ENCODE data around the gene ACTN4.

ACTN4 gene

DNA sequence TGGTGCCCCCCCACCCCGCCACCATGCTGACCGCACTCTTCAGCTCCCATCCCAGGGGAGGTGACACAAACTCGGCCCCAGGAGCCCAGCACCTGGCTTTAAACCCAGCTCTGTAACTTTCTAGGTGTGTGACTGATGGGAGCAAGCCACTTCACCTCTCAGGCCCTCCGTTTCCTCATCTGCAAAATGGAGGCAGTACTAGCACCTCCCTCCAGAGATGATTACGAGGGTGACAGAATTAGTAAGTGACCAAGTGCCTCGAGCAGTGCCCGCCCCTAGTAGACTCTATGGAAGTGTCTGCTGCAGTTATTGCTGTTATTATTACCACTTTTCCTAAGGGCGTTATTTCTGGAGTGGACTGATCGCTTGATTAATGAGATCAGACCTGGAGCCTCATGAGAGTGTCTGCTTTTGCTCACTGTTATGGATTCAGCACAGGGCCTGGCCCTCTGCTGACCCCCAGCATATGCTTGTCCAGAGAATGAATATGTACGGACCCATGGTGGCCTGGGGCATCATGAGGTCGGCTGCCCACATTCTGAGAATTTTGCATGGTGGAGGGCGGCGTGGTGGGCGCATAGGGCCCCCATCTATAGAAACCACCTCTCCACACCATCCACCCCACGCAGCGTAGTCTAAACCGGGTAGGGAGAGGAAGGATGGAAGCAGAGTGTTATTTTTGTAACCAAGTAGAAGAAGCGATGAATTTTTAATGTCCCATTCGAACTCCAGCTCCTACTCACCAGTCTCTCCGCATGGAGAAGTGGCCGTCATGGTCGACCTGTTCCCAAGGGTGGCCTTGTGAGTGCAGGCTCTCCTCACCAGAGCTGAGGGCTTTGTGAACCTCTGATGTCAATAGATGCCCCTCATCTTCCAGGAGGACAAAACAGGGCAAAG lies 48.6 kb downstream of the ACTN4 start:
- no peak for DNase-seq

DNA sequence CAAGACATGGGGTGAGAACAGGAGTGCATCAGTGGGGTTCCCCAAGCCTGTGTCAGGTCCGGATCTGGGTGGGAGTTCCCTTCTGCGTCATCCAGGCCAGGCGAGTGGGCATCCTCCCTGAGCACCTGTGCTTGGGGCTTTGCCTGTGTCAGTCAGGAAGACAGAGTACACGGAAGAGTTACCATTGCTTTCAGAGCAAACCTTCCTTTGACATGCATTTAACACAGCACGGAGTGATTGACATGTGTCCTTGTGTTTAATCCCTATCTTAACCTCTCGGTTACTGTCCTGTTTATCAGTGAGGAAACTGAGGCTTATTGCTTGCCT lies 49.2 kb downstream of the ACTN4 start:
- no peak for DNase-seq

DNA sequence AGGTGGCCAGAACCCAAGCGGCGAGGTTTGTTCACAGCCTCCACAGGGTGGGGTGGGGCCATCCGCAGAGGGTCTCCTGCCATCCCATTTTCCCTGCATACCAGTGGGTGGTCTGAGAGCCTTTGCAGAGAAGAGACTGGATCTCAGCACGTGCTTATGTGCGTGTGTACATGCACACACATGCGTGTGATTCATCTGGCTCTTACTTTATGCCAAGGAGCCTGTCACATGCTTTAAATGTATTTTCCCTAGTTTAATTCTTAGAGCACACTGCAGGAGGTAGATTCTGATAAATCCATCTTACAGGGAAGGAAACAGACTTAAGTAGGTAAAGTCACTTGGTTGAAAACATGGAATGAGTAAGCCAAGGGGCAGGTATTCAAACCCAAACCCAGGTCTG lies 49.7 kb downstream of the ACTN4 start:
- DNase-seq: no peak

DNA sequence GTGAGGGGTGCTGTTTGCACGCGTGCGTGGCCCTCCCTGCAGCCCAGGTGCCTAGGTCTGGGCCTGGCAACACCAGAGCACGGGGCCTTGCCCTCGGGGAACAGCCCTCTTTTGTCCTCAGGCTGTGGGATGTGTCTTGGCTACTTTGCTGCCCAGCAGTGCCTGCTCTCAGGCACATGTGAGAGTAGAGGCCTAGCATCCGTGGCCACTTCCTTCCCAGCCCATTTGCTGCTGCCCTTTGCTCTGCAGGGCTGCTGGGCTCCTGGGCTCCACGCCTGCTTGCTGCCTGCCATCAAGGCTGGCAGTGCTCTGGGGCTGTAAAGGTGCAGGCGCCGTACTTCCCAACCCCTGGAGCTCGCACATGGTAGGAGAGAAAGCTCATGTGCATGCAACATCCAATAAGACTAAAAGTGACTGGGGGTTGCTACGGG lies 50.2 kb downstream of the ACTN4 start:
- no peak for DNase-seq

DNA sequence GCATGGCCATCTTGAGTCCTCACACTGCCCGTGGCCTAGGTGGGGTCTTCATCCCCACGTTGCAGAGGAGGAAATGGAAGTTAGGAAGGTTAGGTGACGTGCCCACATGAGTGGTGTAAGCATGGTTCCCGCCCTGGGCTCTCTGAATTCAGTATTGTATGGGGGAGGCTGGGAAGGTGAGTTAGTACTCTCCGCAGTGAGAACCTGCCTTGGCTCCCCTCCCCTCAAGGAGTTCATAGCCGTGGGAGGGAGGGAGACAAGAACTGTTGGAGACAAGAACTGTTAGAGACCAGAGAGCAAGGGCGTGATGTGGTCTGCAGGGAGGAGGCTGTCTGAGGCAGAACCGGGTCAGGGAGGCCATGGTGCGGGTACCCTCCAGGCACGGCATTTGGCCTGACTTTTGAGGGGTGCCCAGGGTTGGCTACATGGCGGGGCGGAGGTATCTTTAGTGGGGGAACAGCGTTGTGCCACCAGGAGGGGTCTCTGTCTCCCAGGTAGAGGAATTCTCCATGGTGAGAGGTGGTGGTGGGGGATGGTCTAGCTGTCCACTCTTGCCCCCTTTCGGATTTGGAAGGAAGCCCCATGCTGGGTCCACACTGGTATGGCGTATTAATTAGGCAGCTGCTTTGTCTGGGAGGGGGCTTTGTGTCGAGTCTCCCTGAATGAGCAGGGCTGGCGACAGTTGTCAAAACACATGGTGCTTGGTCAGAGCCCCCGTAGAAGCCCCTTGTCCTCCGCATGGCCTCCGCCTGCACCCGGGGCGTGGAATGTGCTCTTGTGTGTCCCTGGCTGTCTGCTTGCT lies 51.0 kb downstream of the ACTN4 start:
- DNase-seq: no peak

DNA sequence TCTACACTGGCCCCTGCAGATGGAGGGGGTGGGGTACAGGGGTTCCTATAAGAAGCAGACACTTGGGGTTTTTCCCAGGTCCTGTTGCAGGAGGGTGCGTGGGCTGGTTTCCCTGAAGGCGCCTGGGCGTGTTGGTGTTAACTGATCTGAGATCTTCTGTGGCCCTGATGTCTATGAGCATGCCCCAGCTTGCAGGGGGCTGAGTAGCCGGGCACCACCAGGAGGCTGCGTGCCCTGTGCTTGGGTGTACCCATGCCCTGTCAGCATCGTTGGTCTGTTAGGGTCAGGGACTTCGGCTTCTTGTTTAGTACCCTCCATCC lies 51.5 kb downstream of the ACTN4 start:
- DNase-seq: no peak

DNA sequence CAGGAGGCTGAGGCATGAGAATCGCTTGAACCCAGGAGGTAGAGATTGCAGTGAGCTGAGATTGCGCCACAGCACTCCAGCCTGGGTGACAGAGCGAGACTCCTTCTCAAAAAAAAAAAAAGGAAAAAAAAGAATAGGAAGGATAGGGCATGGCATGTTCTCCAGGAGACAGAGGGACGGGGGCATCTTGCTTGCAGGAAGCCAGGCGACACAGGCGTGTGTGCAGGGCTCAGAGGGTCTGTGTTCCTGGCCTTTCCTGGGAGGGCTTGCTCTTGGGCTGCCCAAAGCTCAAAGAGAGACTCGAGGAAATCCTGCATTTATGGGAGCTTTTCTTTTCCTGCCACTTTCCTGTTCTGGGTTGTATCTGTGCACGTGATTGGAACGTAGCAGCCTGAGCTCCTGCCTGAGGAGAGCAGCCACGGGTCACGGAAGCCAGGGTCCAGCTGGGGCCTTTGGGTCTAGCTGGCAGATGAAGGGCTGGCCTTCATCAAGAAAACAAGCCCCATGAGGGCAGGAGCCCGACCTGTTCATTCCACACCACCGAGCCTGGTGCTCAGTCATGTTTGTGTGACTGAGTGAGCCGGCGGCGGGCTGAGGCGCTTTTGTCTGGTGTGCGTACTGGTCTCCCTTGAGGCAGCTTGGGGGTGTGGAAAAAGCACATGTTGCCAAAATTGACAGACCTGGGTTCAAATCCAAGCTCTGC lies 52.3 kb downstream of the ACTN4 start:
- DNase-seq: no peak

DNA sequence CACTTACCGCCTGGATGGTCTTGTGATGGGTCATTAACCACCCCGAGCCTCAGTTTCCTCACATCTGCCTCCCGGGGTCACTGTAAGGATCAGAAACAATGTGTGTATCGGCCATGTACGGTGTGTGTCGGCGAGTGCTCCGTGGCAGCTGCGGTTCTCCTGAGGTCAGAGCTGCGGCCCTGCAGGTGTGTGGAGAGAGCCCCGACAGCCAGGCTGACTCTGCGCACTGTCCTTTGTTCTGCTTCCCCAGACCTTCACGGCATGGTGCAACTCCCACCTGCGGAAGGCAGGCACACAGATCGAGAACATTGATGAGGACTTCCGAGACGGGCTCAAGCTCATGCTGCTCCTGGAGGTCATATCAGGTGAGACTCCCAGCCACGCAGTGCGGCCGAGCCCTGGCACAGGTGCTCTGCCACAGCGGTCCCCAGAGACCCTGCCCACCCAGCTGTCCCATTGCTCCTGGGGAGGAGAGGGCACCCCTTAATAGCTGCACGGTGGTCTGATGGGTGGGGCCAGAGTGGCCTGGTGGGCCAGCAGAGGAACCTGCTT lies 53.0 kb downstream of the ACTN4 start:
- no peak for DNase-seq

DNA sequence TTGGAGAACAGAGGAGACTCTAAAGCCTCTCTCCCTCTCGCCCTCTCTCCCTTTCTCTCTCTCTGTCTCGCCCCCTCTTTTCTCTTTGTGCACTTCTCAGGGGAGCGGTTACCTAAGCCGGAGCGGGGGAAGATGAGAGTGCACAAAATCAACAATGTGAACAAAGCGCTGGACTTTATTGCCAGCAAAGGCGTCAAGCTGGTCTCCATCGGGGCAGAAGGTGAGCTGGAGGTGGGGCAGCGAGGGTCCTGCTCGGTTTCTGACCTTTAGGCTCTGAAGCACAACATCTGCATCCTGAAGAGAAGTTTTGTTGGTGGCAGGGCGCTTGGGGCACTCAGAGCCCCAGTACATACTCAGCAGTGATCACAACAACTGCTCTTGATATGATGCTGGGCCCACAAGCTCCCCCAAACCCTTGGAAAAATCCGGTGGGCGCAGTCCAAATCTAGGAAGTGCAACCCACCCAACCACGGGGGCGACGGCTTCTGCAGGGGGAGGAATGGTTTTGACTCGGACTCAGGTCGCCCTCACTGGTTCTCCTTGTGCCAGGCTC lies 53.5 kb downstream of the ACTN4 start:
- no peak for DNase-seq

DNA sequence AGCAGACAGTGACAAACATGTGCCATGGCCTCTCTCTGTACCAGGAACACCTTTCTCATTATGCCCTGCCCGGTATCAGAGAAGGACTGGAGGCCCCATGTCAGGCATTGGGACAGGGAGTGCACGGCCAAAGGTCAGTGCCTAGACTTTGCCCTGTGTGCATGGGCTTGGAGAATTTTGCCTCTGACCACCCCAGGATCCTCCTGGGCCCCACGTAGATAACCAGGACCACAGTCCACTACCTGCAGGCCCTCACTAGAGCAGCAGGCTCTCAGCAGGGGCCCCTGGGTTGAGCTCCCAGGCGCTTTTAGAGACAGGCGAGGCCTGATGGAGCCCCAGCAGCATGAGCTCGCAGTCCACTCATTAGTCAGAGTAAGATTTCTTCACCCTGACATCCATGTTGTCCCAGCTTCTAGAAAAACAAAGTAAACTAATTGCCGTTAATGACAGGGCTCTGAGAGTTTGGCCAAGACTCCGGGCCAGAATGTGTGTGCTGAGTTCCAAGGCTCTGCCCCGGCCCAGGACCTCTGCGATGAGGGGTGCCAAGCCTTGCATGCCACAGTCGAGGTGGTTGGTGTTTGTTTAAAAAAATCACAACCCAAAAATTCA lies 54.1 kb downstream of the ACTN4 start:
- DNase-seq: no peak

DNA sequence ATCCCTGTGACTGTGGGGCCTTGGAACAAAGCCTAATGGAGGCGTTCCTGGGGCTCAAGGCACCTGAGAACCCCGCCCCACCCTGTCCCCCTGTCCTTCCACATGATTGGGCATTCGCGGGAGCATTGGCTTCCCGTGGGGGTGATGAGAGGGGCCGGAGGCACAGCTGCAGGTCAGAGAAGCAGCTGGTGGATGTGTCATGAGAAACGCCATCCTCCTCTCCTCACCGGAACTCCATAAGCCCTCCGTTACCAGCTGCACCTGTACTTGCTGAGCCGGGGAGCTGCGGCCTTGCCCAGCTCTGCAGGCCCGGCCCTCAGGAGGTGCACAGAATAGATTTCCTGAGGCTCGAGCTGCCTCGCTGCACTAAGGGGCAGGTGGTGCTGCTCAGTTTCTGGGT lies 54.8 kb downstream of the ACTN4 start:
- no peak for DNase-seq

DNA sequence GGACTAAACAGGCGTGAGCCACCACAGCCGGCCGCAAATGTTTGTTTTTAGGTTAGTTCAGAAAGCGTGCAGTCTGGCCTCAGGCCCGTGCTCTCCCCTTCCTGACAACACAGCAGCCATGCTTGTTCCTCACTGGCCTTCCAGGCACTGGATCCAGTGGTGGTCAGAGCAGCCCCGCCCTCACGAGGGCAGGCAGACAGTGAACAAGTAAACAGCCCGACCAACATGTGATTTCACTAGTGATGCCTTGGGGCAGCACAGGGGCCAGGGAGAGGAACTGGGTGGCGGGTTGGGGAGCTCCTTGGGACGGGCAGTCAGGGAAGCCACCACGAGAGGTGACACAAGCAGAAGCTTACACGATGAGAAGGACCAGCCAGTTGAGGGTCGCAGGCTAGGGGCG lies 56.1 kb downstream of the ACTN4 start:
- no peak for DNase-seq

DNA sequence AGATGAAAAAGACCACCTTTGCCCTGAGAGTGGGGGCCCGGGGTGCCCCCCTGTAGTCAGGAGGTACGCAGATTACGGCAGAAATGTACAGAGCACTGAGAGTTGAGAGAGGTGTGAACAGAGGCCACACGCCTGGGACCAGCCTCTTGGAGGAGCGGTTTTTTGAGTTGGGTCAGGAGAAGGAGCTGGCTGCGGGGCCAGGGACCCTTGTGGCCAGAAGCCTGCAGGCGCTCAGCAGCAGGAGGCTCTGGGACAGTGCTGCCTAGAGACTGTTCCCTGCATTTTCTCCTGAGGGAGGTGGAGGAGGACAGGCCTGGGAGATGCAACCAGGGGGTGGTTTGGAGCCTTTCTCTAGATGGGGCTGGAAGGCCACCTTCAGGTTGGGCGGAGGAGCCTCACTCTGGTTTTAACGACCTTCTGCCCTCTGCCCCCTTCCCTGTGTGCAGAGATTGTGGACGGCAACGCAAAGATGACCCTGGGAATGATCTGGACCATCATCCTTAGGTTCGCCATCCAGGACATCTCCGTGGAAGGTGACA lies 57.1 kb downstream of the ACTN4 start:
- DNase-seq: no peak

DNA sequence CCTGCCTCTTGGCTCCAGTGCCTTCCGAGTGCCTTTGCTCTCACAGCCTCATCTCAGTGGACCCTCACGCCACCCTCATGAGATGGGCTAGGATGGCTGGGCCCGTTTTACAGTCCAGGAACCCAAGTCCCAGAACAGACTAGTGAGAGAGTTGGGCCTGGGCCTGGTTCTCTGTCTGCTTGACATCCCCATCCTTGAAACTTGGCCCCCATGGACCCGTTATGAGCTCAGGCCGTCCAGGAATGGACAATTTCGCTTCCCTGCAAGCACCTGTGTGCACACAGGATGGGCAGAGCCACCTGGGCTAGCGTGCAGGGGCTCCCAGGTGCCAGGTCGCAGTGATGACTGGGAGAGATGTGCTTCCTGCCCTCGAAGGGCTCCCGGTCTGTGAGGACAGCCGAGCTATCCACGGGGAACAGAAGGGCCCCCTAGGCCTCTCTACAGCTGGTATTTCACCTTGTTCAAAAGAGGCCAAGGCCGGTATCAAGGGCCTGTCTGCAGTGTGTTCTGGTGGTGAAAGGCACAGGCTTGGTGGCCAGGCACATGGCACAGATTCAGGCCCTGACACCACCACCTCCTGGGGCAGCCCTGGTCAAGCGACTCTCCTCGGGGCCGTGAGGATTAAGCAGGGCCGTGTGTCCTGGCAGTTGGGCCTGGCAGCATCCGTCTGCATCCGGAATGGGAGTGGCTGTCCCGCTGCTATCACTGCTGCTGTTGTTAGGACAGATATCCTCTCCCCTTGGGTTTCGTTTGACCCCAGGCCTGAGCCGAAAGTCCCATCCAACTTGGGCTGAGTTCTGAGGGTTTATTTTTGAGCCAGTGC lies 58.0 kb downstream of the ACTN4 start:
- no peak for DNase-seq

DNA sequence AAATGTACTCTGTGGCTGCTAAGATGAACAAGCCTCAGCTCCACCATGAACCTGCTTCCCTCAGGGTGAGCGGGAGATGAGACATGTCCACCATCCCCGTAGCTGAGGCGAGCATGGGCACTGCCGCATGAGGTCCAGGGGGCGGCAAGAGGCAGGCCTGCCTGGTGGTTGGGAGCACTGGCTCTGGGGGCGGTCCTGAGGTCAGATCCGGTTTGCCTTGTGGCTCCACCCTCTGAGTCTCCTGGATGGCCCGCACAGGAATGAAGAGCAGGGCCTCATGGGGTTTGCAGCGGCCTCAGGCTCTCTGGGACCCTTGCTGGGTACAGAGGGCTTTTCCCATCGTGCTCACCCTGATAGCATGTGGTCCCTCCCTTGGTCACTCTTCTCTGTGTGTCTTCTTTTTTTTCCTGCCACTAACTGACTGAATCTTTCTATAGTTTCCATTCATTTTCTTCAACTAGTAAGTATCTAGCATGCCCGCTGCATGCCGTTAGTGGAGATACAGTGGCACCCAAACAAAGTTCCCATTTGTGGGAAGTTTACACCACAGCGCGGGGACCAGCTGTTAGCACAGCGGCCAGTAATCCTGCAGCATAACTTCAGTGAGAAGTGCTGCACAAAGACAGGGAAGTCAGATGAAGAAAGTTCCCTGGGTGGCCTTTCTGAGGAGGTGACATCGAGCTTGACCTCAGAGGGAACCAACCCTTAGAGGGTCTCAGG lies 59.5 kb downstream of the ACTN4 start:
- DNase-seq: no peak

DNA sequence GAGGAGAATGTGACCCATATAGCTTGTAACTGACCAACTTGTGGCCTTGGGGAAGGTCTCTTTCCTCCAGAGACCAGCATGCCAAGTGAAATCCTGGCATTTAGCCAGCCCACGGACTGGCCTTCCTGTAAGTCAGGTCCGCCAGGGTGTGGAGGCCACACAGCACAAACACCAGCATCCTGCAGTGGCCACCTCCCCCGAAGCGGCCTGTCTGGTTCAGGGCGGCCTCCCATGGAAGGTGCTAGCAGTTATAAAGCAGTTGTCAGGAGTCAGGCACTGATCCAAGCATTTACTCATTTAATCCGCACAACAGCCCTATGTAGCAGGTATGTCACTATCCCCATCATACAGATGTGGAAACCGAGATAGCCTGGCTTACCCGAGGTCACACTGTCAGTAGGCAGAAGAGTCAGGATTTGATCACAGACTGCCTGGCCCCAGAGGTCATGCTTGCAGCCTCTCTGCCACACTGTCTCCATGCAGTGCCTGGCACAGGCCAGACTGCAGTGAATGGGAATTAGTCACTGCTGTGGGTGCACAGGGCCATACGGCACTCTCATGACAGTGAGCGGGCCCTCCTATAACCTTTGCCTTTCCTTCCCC lies 60.2 kb downstream of the ACTN4 start:
- DNase-seq: no peak

DNA sequence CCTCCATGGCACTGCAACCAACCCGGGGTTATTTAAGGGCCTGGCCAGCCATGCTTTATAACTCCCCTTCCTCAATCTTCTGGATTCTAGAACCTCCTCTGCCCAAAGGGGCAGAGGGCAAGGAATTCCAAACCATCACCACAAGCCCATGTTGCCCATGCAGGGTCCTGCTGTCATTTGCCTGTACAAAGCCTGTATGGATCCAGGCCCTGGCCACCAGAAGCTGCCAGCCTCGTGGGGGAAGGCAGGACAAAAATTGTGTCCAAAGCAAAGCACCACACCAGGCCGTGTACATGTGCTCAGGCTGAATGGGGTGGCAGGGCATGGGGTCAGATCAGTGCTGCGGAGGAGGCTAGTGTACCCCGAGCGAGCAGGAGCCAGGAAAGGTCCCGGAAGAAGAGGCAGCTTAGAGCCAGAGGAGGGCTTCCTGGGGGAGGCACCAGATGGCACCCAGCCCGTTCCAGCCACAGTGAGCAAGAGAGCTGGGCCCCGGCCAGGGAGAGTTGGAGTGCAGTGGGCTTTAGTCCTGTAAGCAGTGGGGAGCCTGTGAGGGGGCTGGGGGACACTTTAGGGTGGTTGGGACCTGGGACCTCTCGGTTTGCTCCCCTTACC lies 61.1 kb downstream of the ACTN4 start:
- DNase-seq: no peak

DNA sequence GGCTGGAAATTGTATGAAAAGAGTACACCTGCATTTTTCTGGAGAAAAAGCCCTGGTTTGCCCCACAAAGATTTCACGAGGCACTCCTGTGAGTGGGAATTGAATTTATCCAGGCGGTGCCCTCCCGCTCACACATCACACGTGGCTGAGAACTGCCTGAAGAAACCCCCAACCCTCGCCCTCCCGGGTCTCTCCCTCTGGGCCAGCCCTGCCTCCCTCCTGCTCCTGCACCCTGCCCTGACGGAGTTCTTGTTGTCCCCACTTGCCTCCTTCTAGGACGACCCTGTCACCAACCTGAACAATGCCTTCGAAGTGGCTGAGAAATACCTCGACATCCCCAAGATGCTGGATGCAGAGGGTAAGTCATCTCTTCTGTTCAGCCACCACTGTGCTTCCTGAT lies 61.7 kb downstream of the ACTN4 start:
- DNase-seq: no peak

DNA sequence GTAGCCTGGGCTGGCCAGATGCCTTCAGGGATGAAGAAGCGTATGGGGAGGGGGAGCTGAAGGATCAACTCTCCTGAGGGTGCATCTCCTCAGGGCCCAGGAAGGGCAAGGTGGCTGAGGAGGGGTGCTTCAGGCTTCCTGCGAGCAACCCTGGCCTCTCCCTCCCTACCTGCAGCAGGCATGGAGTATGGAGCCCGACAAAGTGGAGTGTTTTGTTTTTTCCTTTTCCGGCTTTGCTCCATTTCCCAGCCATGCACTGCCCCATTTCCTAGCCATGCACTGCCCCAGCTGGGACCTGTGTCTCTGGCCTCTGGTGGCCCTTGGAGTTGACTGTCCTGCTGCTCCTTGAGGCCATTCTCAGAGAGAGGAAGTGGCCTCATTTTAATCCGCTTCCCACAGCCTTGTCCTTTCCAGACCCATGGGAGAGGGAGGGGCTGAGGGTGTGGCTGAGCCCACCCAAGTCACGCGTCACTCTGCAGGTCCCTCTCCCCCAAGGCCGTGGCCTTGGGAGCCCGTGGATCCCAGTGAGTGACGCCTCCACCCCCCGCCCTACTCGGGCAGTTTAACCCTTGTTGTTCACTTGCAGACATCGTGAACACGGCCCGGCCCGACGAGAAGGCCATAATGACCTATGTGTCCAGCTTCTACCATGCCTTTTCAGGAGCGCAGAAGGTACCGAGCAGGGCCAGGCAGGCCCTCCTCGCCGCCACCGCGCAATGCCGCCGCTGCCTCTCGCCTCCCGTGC lies 62.4 kb downstream of the ACTN4 start:
- no peak for DNase-seq
